SK-N-DZ (cell line): ENCODE measurements around the gene RANBP1.

ENCODE experiments used
- DNase-seq: peaks from one replicate; pipeline ENCODE4 v3.0.0-alpha.2; 2015; ENCODE audit warnings: low spot score

Gene RANBP1

DNA sequence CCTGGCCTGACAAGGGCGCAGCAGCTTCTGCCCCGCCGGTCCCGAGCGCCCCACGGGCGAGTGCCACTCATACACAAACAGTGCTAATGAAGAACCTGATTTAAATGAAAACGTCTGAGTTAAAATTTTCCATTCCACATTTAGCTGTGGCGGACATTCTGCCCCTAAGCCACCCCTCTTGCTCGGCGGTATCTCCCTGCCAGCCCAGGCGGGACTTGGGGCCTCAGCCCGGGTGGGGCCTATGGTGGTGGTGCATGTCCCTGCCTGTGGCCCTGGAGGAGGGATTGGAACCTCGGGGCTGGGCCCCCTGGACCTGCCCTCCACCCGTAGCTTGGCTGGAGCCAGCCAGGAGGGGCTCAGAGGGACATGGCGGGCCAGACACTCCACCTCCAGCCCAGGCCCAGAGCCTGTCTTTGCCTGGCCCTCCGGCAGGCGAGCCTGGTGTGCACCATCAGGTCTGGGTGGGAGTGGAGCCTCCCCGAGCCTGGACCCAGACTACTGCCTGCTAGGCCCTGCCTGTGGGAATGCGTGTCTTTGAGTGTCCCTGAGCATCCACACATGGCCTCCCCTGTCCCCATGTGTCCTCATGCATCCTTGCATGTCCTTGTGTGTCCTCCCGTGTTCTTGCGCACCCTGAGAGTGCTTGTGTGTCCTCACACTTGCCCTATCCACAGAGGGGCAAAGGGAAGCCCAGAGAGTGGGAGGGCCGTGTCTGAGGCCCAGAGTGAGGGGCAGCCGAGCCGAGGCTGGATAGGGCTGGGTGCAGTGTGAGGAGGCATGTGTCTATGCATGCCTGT lies 20.1 kb downstream of the RANBP1 start:
- no peak for DNase-seq

DNA sequence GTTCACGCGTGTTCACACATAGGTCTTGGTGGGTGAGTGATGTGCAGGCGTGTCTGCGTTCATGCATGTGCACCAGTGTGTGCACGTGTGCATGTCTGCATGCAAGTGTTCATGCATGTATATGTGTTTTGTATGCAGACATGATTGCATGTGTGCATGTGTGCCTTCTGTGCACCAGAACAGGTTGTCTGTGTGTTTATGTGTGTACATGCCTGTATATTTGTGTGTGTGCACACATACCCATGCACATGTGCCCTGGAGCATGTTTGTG lies 20.6 kb downstream of the RANBP1 start:
- DNase-seq: no peak

DNA sequence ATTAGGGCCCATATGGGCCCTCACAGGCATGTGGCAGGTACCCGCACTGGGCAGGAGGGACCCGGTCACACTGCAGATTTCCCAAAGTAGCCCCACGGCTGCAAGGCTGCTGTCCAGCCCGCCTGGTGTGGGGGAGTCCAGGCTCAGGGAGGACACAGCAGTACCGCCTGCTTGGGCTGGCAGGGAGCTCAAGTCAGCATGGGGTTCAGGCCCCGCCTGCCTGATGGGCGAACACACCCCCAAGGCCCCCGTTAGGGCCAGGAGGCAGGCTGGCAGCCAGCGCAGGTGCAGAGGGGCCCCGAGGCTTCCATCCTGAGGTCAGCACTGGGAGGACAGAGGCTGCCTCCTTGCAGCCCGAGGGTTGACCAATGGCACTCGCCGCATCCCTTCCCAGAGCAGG lies 21.2 kb downstream of the RANBP1 start:
- DNase-seq: no peak

DNA sequence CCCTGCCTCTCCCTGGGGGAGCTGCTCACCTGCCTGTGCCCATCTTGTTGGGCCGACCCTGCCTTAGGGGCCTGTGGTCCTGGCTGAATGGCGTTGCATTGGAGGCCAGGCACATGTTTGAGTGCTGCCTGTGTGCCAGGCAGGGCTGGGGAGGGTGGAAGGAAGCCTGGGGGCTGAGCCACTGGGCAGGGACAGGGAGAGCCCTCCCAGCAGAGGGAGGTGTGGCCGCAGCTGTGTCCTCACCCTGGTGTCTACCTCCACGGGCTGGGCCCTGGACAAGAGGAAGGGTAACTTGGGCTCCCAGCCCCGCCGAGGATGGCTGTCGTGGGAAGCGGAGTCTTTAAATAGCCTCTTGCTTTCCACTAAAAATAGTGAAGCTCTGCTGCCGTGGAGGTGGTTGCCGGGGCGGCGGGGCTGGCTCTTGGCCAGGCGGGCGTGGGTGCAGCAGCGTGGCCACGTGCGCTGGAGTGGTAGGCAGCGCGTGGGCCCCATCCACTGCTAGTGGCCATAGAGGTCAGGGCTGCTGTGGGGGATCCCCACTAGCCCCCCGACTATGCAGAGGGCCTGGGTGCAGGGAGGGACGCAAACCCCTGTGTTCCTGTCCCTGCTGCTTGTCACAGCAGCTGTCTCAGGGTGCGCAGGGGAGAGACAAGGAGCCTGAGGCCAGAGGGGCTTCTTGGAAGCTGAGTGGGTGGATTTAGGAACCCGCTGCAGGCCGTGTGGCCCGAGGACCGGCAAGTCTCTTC lies 21.9 kb downstream of the RANBP1 start:
- no peak for DNase-seq

DNA sequence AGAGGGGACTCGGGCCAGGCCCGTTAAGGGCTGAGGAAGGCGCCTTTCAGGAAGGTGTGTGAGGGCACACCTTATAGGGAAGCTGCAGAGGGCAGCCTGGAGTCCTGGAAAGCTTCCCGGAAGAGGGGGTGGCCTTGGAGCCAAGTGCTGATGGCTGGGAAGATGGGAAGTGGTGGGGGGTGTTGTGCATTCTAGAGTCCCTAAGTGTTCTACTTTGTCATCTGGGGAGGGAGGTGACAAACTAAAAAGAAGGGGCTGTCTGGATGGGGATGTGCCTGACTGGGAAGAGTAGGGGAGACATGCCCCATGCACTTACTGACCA lies 22.5 kb downstream of the RANBP1 start:
- no peak for DNase-seq

DNA sequence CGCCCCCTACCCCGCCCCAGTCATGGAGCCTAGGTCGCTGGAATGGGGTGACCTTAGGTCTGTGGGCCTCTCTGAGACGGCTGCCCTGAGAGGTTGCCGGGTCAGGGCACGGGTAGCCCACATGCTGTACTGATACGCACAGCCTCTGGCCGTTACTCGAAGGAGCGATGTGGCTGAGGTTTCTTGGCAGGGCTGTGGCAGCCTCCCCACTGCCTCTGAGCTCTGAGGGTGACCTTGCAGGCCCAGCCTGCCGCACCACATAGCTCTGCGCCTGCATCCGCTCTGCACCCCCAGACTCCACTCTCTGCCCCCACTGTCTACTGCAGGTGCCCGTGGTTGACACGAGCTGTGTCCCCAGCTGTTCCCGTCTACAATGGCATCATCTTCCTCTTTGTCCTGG lies 23.0 kb downstream of the RANBP1 start:
- DNase-seq: no peak

DNA sequence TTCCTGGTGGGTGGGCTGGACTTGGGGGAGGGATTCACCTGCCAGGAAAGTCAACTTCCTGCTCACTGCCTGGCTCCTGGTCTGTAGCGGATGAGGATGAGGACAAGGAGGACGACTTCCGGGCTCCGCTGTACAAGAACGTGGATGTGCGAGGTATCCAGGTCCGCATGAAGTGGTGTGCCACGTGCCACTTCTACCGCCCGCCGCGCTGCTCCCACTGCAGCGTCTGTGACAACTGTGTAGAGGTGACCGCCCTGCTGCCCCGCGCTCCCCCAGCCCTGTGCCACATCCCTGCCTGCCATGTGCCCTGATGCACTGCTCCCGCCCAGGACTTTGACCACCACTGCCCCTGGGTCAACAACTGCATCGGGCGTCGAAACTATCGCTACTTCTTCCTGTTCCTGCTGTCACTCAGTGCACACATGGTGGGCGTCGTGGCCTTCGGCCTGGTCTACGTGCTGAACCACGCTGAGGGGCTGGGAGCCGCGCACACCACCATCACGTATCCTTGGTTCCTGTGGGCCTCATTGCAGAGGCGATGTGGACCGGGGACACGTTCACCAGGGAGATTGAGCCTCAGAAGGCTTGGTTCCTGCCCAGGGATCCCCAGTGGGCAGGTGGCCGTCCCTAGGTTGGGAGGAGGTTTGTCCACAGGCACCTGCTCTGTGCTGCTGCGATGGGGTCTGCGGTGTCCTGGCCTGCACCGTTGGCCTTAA lies 23.6 kb downstream of the RANBP1 start:
- DNase-seq: no peak

DNA sequence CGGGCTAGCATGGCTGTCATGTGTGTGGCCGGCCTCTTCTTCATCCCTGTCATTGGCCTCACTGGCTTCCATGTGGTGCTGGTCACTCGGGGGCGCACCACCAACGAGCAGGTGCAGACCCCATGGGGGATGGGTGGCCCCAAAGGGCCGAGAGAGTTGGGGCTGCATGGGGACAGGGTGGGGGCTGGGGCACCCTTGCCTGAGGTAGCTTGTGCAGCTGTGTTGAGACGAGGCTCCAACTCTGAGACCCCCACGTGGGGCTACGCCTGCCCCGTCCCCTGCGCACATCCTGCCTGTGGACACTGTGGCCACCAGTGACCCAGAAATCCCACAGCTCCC lies 24.2 kb downstream of the RANBP1 start:
- DNase-seq: no peak

DNA sequence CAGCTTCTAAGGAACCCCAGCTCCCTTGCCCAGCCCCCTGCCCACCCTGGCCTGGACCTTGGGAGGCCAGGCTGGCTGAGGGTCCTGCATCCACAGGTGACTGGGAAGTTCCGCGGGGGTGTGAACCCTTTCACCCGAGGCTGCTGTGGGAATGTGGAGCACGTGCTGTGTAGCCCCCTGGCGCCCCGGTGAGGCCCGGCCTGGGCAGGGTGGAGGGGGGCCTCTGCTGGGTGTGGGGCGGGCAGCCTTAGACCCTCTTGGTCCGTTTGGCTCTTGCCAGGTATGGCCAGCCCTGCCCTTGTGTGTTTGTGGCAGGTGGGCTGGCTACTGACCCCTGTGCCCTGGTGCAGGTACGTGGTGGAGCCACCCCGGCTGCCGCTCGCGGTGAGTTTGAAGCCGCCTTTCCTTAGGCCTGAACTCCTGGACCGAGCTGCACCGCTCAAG lies 24.6 kb downstream of the RANBP1 start:
- DNase-seq: no peak

DNA sequence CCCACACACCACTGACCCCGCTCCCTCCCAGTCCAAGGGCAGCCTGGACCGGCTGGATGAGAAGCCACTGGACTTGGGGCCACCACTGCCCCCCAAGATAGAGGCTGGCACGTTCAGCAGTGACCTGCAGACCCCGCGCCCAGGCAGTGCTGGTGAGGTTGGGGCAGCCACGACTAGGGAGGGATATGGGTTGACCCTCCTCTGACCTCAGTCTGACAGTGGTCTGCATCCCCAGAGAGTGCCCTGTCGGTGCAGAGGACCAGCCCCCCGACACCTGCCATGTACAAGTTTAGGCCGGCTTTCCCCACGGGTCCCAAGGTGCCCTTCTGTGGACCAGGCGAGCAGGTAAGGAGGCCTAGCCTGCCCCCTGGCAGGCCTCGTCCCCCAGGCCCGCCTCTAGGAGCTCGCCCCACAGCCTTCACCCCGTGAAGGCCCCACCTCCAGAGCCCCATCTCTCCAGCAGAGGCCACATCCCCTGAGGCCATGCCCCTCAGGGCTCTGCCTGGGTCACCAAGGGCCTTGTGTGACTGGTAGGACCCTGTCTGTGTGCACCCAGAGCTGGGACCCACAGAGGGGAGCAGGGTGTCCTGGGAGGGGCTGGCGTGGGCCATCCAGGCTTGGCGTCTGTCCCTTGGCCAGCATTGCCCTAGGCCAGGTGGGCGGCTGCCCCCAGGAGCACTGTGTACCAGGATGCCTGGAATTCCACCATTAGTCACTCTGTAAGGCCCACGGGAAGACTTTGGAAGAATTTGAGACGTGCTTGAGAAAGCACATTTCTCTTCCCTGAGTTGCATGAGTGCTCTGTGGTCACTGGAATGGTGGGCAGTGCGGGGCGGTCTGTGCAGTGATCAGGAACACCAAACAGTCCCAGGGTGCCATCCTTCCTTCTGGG lies 25.5 kb downstream of the RANBP1 start:
- DNase-seq: no peak

DNA sequence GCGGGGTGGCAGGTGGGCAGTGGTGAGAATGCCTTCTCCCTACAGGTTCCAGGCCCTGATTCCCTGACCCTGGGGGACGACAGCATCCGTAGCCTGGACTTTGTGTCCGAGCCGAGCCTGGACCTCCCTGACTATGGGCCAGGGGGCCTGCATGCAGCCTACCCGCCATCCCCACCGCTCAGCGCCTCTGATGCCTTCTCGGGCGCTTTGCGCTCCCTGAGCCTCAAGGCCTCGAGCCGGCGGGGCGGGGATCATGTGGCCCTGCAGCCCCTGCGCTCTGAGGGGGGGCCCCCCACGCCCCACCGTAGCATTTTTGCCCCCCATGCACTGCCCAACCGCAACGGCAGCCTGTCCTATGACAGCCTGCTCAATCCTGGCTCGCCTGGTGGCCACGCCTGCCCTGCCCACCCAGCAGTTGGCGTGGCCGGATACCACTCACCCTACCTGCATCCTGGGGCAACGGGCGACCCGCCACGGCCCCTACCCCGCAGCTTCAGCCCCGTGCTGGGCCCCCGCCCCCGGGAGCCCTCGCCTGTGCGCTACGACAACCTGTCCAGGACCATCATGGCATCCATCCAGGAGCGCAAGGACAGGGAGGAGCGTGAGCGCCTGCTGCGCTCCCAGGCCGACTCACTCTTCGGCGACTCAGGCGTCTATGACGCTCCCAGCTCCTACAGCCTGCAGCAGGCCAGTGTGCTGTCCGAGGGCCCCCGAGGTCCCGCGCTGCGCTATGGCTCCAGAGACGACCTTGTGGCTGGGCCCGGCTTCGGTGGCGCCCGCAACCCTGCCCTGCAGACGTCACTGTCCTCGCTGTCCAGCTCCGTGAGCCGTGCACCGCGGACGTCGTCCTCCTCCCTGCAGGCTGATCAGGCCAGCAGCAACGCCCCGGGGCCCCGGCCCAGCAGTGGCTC lies 27.1 kb downstream of the RANBP1 start:
- no peak for DNase-seq

DNA sequence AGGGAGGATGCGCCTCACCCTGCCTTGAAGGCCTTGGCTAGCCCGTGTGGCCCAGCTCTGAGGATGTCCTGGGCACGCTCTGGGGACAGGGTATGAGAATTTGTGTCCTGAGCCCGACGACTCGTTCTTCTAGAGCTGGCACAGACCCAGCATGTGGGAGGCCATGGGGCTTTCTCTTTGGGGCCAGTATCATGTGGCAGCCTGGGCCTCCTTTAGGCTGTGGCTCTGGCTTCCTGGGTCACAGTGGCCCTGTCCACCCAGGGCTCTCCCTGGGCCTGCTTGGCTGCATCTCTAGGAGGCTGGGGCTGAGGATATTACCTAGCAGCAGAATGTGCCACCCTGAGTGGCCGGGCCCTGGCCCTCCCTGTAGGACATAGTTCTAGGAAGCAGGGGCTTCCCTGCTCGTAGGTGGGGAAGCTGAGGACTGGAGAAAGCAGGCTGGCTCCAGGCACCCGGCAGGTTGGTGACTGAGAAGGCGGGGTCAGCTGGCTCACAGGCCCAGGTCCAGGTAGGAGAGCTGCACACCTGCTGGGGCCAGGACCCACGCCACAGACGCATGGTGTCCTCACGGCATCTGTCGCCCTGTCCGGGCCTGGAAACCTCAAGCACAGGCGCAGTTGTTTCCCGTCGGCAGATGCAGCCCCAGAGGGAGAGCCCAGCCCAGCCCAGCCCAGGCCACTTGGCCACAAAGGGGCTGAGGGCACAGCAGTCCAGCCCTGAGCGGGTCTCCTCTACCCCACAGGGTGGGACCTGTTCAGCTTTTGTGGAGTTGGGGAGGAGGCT lies 28.2 kb downstream of the RANBP1 start:
- DNase-seq: no peak

DNA sequence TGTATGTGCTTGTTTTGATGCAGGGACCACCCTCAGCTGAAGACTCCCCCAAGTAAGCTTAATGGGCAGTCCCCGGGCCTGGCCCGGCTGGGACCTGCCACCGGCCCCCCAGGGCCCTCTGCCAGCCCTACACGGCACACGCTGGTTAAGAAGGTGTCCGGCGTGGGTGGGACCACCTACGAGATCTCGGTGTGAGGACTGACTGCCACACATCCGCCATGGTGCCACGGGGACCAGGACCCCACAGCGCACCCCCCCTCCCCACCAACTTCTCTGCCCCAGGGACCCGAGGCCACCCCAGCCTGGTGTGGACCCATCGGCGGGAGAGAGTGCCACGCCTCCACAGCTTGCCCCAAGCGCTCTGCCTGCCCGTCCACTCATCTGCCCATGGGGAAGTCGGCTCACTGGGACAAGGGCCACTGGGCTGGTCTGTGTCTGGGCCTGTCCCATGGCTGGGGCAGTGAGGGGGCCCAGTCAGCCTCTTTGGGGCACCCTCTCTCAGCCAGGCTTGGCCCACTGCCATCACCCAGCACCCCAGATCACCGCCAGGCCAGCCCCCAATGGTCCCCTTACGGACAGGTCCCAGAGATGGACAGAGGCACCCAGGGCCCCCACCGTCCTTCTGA lies 29.4 kb downstream of the RANBP1 start:
- no peak for DNase-seq

DNA sequence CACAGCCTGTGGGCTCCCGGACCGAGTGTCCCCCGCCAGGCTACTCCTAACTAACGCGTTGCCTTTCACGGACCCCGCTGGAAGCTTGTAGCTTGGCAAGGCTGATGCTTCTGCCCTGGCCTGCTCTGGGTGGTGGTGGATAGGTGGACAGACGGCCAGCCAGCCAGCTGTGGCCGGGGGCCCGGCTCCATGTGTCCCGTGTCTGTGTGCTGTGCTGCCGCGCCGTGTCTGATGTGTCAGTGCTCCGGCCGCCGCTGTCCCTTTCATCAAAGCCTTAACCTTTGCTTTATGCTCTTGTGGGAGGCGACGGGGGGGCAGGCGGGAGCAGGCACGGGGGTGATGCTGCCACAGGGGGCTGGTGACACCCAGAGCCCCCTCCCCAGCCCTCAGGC lies 29.9 kb downstream of the RANBP1 start:
- DNase-seq: no peak

DNA sequence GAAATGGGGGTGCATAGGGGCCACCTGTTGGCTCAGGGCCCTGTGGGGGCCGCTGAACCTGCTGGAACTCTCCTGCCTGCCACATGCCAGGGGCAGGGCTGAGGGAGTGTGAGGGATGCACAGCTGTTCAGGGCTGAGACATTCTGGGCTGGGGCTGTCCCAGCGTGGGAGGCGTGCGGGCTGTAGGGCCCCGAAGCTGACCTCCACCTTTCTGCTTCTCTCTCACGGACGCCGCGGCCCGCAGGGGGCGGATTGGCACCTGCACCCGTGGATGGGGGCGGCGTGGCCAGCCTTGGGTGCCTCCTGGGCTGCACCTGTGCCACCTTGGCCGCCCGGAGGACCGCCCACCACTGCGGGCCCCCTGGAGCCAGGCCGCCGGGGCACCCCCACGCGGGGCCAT lies 30.9 kb downstream of the RANBP1 start:
- no peak for DNase-seq

DNA sequence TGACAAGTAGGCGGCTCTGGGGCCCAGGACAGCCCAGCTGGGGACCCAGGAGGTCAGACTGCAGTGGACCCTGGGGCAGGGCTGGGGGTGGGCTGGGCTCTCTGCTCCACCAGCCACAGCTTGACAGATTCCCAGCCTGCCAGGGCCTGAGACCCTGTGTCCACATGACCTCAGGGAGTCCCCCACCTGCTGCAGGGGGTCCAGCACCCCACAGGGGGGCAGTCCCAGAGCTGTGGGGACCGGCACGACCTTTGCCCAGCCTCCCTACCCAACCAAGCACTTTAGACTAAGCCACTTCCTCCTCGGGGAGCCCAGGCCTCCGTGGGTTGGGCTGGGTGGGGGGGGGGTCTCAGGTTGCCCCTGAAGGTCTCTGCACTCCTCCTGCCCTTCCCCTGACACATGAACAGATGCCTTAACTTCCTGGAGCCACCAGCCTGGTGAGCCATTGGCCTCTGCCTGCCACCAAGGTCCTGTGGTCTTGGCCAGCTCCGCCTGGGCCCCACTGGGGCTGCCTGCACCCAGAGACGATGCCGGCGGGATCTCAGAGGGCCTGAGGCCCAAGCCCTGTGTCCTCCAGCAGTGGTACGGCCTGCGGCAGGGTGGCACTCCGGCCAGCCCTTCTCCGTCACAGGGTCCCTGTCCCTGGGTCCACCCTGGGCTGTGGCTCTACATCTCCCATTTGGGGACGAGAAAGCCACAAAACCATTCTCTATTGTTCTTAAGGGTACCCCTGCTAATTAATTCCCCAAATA lies 31.5 kb downstream of the RANBP1 start:
- no peak for DNase-seq

DNA sequence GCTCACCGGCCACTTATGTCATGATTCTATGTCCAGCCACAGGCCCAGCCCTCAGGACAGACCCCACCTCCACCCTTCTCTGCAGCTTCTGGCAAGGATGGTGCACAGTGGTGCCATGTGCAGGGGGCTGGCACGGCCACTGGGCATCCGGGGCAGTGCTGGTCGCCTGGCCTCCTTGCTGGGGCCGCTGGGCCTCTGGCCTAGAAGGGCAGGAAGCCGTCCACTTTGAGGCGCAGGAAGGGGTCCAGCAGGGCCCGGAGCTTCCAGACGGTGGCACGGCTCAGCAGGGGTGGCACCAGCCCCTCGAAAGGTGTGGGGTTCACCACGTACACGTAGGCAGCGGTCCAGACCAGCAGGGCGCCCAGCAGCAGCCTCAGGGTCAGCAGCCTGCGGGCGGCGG lies 32.5 kb downstream of the RANBP1 start:
- DNase-seq: no peak

DNA sequence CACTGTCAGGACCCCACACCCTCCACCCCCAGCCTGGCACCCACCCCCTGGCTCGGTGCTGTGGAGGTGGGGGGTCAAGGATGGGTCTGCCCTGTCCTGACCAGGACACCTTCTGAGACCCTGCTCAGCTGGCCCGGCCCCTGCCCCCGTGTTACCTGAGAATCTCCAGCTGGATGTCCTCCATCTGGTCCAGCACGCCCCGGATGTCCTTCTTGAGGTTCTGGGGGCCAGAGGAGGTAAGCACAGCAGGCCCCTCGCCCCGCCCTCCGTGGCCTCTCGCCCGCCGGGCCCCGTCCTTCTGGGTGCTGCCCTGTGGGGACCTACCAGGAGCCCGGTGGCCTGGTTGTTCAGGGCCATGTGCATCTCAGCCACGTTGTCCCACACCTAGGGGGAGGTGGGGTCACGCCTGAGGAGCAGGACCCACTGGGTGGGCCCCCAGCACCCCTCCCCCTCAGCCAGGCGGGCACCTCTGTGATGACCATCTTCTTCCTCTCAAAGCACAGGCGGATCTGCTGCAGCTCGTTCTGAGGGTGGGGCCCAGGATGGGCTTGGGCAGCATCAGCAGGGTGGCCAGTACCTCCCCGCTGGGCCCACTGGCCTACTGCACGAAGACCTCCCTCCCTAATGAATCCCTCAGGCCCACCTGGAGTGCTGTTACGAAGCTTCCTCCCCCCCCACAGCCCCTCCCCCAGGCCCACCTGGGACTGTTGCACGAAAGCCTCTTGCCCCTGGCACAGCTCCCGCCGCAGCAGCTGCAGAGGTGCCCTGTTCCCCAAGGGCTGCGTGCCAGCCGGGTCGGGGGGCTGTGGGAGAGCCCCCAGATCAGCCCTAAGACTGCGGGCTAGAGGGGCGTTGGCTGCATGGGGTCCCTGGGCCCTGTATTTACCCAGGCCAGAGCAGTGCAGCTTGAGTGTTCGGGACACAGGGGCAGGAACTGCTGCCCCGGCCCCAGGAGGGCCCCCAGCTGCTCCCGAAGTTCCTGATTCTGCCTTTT lies 33.6 kb downstream of the RANBP1 start:
- DNase-seq: no peak
